HL-60 (cell line): Measurements from ENCODE around the gene PEX11B.

Experiments used
- CTCF ChIP-seq: IDR thresholded peaks from one replicate; pipeline ENCODE4 v1.5.1; 2011; ENCODE audit warnings: low read length, control low read depth, inconsistent platforms; ENCODE audit not compliant: insufficient read depth
- TF ChIP-seq, protein P1 (sequence below): IDR thresholded peaks from 2 replicates; pipeline ENCODE4 v1.6.1; 2012; ENCODE audit warnings: low read depth; ENCODE audit not compliant: insufficient replicate concordance

DNA sequence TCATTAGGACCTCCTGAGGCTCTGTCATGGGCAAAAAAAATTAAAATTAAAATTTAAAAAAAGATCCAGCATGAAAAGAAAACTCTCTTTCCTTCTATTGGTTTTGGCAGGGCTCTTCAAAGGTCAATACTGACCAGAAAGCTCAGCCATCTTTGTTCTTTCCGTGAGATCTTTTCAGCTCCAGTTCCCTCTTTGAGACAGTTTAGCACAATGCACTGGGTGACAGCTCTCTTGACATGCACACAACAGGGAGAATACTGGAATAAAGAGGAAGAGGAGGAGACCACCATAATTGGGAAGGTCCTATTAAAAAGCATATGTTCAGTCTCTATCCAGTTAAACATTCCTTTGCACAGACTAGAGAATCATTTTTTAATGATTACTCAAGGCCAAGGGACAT, 33.0 kb upstream of the PEX11B start:
- TF ChIP-seq CTCF: no peak
- TF ChIP-seq, protein P1, sequence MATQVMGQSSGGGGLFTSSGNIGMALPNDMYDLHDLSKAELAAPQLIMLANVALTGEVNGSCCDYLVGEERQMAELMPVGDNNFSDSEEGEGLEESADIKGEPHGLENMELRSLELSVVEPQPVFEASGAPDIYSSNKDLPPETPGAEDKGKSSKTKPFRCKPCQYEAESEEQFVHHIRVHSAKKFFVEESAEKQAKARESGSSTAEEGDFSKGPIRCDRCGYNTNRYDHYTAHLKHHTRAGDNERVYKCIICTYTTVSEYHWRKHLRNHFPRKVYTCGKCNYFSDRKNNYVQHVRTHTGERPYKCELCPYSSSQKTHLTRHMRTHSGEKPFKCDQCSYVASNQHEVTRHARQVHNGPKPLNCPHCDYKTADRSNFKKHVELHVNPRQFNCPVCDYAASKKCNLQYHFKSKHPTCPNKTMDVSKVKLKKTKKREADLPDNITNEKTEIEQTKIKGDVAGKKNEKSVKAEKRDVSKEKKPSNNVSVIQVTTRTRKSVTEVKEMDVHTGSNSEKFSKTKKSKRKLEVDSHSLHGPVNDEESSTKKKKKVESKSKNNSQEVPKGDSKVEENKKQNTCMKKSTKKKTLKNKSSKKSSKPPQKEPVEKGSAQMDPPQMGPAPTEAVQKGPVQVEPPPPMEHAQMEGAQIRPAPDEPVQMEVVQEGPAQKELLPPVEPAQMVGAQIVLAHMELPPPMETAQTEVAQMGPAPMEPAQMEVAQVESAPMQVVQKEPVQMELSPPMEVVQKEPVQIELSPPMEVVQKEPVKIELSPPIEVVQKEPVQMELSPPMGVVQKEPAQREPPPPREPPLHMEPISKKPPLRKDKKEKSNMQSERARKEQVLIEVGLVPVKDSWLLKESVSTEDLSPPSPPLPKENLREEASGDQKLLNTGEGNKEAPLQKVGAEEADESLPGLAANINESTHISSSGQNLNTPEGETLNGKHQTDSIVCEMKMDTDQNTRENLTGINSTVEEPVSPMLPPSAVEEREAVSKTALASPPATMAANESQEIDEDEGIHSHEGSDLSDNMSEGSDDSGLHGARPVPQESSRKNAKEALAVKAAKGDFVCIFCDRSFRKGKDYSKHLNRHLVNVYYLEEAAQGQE: no peak
